GM21447 (cell line): ENCODE measurements around the gene GPC6.

ENCODE experiments used
- ATAC-seq: cut with Tn5 transposase; IDR thresholded peaks from one replicate; pipeline ENCODE4 v1.9.1; 2021; ENCODE audit not compliant: unreplicated experiment

Gene GPC6

GRCh38 chr13:93729383-93729782 lies 502.8 kb downstream of the GPC6 start:
- ATAC-seq, result no peak

- no peak for ATAC-seq
These were observed 504.2 kb downstream of the GPC6 start for GRCh38 chr13:93730780-93731179.

GRCh38 chr13:93732186-93732585 lies 505.6 kb downstream of the GPC6 start:
- ATAC-seq, result no peak

GRCh38 chr13:93736081-93736480 lies 509.5 kb downstream of the GPC6 start:
- no peak for ATAC-seq

GRCh38 chr13:93736909-93737308 lies 510.3 kb downstream of the GPC6 start:
- no peak for ATAC-seq

GRCh38 chr13:93740334-93740733 lies 513.7 kb downstream of the GPC6 start:
- ATAC-seq, result no peak

GRCh38 chr13:93744033-93744432 lies 517.4 kb downstream of the GPC6 start:
- ATAC-seq, result no peak

GRCh38 chr13:93744886-93745285 lies 518.3 kb downstream of the GPC6 start:
- no peak for ATAC-seq

GRCh38 chr13:93745884-93746283 lies 519.3 kb downstream of the GPC6 start:
- ATAC-seq, result no peak

- ATAC-seq, result no peak
These were observed 520.0 kb downstream of the GPC6 start for GRCh38 chr13:93746589-93746988.

GRCh38 chr13:93750676-93751075 lies 524.1 kb downstream of the GPC6 start:
- ATAC-seq, result no peak

- no peak for ATAC-seq
These were observed 524.5 kb downstream of the GPC6 start for GRCh38 chr13:93751117-93751516.

- ATAC-seq, result no peak
These were observed 525.9 kb downstream of the GPC6 start for GRCh38 chr13:93752541-93752940.

- no peak for ATAC-seq
These were observed 527.0 kb downstream of the GPC6 start for GRCh38 chr13:93753639-93754038.

- ATAC-seq, result no peak
These were observed 528.7 kb downstream of the GPC6 start for GRCh38 chr13:93755341-93755740.

- ATAC-seq, result no peak
These were observed 532.0 kb downstream of the GPC6 start for GRCh38 chr13:93758575-93758974.

- ATAC-seq, result no peak
These were observed 536.3 kb downstream of the GPC6 start for GRCh38 chr13:93762708-93763426.

- ATAC-seq, result no peak
These were observed 538.5 kb downstream of the GPC6 start for GRCh38 chr13:93765062-93765461.

GRCh38 chr13:93765811-93766210 lies 539.2 kb downstream of the GPC6 start:
- no peak for ATAC-seq

- no peak for ATAC-seq
These were observed 540.1 kb downstream of the GPC6 start for GRCh38 chr13:93766719-93767118.

- ATAC-seq, result no peak
These were observed 540.7 kb downstream of the GPC6 start for GRCh38 chr13:93767180-93767916.

GRCh38 chr13:93767917-93768409 lies 541.4 kb downstream of the GPC6 start:
- ATAC-seq, result no peak
